Measurements from ENCODE around the gene RASA4B.

The RASA4B gene

DNA sequence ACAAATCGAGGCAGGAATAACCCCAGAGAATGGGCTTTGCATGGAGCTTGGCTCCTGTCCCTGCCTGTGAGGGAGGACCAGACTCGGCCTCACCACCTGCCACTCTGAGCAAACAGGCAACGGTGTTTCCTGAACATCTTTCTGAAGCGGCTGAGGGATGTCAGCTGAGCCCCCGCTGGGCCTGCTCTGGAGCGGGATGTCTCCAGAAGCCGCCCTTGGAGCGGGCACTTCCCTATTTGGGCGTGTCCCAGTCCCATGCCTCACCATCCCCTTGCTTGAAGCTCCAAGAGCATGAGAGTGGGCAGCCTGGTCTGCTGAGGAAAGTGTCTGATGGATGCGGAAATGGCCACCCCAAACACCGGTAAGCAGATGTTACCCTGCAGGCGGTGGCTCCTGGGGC, 63.1 kb downstream of the RASA4B start:
- no peak for DNase-seq (ENCODE audit: low spot score)

DNA sequence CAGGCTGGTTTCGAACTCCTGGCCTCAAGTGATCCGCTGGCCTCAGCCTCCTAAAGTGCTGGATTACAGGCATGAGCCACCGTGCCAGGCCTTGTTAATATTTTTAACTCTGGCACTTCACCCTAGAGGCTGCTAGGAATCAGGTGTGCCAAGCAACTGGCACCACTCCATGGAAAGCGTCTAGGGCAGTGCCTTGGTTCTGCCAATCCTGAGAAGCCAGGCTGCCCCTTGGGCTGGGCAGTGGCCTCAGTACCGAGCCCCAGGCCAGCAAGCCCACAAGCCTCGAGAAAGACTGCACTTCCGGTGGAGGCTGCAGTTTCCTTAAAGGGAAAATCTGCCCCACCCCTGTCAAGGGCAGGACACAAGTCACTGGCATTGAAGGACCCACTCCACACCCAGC, 64.3 kb downstream of the RASA4B start:
- DNase-seq (ENCODE audit: low spot score) = no peak

DNA sequence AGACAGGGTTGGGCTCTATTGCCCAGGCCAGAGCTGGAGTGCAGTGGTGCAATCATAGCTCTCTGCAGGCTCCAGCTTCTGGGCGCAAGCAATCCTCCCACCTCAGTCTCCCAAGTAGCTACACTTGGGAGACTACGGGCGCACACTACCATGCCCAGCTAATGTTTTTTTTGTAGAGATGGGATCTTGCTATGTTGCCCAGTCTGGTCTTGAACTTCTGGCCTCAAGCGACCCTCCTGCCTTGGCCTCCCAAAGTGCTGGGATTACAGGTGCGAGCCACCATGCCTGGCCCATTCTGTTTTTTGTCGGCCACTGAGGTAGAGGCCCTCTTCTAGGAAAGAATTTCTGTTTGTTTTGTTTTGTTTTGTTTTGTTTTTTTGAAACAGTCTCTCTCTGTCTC, 65.1 kb downstream of the RASA4B start:
- no peak for DNase-seq (ENCODE audit: low spot score)

GRCh38 chr7:102451371-102452054, 66.1 kb downstream of the RASA4B start:
- DNase-seq (ENCODE audit: low spot score) = peak; percentile 86

DNA sequence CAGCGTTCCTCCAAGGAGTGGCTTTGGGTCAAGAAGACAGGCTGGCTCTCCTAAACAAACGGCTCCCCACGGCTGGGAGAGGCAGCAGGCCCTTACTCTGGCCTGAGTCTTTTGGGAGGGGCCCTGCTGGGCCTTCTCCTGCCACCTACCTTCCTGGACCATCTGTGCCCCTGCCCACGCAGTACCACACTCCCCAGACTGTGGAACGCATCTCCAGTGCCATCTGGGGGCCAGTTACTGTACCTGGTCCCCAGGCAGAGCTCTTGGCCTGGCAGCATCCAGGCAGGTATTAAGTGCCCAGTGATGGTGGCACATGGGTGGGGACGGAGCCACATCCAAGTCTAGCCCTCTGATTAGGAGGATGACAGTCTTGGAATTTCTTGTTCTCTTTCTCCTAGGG, 67.3 kb downstream of the RASA4B start:
- no peak for DNase-seq (ENCODE audit: low spot score)

DNA sequence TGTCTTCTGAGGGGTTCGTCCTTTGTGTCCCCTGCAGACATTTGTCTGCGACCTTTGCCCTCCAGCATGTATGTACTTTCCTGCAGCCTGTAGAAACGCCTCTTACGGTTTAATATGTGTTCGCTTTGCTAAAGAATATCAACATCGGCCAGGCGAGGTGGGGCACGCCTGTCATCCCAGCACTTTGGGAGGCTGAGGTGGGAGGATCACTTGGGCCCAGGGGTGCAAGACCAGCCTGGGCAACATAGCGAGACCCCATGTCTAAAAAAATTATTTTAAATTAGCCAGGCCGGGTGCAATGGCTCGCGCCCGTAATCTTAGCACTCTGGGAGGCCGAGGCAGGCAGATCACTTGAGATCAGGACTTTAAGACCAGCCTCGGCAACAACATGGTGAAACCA, 68.4 kb downstream of the RASA4B start:
- DNase-seq (ENCODE audit: low spot score) = no peak

DNA sequence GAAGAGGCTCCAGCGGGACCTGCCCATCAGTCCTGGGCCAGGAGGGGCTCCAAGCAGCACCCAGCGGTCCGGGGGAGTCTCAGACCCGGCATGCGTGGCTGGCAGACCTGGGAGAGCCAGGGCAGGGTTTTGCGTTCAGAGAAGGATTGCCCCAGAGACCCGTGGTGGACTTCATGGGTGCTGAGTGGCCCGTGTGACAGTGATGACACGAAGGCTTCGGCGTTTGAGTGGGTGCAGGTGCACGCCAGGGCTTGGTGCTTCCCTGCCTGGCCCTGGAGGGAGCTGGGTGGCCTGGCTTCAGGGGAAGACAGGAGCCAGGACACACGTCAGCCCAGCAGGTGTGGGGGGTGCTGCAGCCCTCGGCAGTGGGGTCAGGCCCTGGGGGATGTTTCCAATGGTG, 70.3 kb downstream of the RASA4B start:
- no peak for DNase-seq (ENCODE audit: low spot score)

- no peak for DNase-seq (ENCODE audit: low spot score)
Observed at GRCh38 chr7:102446387-102447156, 71.0 kb downstream of the RASA4B start.

DNA sequence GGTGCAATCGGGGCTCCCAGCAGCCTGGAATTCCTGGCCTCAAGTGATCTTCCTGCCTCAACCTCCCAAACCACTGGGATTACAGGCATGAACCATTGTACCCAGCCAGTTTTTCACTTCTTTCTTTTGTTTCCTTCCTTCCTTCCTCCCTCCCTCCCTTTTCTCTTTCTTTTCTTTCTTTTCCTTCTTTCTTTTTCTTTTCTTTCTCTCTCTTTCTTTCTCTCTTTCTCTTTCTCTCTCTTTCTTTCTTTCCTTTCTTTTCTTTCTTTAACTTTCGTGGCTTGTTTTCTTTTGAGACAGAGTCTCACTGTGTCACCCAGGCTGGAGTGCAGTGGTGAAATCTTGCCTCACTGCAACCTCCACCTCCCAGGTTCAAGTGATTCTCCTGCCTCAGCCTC, 71.9 kb downstream of the RASA4B start:
- no peak for DNase-seq (ENCODE audit: low spot score)

DNA sequence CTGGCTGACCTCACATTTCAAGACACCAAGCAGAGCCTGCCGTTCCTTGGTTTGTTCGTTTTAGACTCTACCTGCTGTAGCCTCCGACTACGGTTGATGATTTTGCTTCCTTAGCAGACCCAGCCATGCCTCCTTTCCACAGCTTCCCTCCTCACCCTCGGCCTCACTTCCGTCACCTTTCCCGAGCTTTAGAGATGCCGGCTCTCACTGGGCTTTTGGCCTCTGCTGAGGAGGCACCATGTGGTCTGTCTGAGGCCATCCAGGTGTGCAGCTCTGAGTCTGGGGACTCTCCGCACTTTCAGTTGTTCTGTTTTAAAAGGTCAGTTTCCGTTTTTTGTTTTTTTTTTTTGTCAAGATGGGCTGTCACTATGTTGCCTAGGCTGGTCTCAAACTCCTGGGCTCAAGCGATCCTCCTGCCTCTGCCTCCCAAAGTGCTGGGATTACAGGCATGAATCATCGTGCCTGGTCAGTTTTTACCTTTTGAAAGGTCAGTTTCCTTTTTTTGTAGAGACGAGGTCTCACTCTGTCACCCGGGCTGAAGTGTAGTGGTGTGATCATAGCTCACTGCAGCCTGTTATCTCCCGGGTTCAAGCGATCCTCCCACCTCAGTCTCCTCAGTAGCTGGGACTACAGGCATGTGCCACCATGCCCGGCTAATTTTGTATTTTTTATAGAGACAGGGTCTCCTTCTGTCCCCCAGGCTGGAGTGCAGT, 72.5 kb downstream of the RASA4B start:
- no peak for DNase-seq (ENCODE audit: low spot score)

DNA sequence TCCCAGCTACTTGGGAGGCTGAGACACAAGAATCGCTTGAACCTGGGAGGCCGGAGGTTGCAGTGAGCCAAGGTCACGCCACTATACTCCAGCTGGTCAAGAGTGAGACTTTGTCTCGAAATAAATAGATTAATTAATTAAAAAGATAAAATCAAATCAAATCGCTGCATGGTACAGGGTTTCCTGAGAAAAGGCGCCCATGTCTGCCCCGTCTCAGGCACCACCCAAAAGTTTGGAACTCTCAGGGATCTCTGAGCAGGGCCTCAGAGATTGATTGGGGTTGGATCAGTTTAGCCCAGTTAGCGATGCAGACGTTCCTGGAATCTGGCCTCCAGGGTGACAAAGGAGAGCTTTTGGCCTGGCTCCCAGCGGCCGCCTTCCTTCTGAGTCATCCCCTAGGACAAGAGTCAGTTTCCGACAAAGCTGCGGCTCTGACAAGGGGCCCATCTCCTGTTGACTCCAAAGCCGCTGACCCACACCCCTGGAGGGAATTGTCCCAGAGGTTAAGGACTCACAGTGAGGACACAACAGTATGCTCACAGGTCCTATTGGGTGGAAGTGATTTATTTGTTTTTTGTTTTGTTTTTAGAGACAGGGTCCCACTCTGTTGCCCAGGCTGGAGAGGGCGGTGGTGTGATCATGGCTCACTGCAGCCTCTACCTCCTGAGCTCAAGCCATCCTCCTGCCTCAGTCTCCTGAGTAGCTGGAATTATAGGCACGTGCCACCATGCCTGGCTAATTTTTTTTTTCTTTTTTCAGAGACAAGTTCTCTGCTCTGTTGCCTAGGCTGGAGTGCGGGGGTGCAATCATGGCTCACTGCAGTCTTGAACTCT, 77.4 kb downstream of the RASA4B start:
- no peak for DNase-seq (ENCODE audit: low spot score)

- DNase-seq (ENCODE audit: low spot score) = no peak
Observed at GRCh38 chr7:102436118-102436517, 81.5 kb downstream of the RASA4B start.

DNA sequence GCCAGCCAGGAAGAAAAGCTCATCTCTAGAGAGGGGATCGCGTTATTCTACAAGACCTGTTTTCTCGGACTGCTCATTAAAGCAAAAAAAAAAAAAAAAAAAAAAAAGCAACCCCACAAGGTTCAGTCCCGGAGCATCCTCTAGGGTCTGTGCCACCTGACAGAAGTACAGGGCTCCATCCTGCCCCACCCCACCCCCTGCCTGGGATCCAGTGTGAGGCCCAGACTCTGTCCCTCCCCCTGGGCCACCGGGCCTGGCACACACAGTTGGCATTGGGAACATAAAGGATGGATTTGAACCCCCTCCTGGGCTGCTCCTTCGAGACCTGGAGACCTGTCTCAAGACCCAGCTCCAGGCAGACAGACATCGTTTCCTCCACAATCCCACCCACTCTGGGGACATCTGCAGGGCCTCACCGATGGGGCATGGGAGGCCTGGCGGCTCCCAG, 83.5 kb downstream of the RASA4B start:
- DNase-seq (ENCODE audit: low spot score) = no peak

GRCh38 chr7:102433219-102434038, 84.1 kb downstream of the RASA4B start, which contains the start of gene ORAI2:
Gene ORAI2, plus strand, starts transcription at chr7:102433575. Its CDS starts 5,382 bp downstream, at chr7:102438957.
- peak; percentile 56 for DNase-seq (ENCODE audit: low spot score)

Measured in SK-N-DZ (cell line).